ENCODE measurements around the gene NMUR1. TPM values are rescaled to one million over a fixed set of nuclear protein-coding genes. Genes with fewer than 3 reads are reported as not detected.

Gene NMUR1
- total and polyA plus RNA-seq, 2 donors (not counting 3 experiments of a cell fraction or from before 2014, with no cell fraction given): not detected

GRCh38 chr2:231525248-231526163 is 4.7 kb downstream of the NMUR1 start:
- no peak overlapping the region for H3K4me2 ChIP-seq (ENCODE audit: insufficient read depth, low read length)
- POLR2A ChIA-PET: no interaction called here

More at GRCh38 chr2:231525248-231526163, 4.7 kb downstream of the NMUR1 start:
- Histone ChIP-seq H2AFZ (ENCODE audit: low read depth, low read length) (no peak overlapping the region), H3K9me1 (replicated peaks; ENCODE audit: control insufficient read depth, extremely low read depth, insufficient read depth, low read length) (no peaks in the 10 kb centered on the region), H4K20me1 (replicated peaks; ENCODE audit: control insufficient read depth, extremely low read depth, insufficient read depth, low read length) (no peaks in the 10 kb centered on the region), H3K9me3 (replicated peaks; ENCODE audit: control insufficient read depth, insufficient read depth, low read length) (no peaks in the 10 kb centered on the region), H3K36me3 (ENCODE audit: control insufficient read depth in 2 of 2, extremely low read depth in 1 of 2, insufficient read depth in 2 of 2, low read length in 2 of 2) (no peaks in the 10 kb centered on the region), H3K27ac (ENCODE audit: insufficient read depth, low read depth, low read length) (no peak overlapping the region), H3K4me3 (replicated peaks in 1 of 3; ENCODE audit: insufficient read depth in 1 of 3, low read depth in 1 of 3, low read length in 3 of 3) (no peak overlapping the region), H3K27me3 (ENCODE audit: control insufficient read depth in 2 of 2, insufficient read depth in 2 of 2, low read length in 2 of 2) (peaks cover 7 to 13% of the 10 kb centered on the region in 2 experiments), H3K79me2 (ENCODE audit: control insufficient read depth, insufficient read depth, low read length) (no peaks in the 10 kb centered on the region), H3K4me1 (ENCODE audit: control insufficient read depth, extremely low read depth, insufficient read depth, low read length) (no peaks in the 10 kb centered on the region), H3K9ac (replicated peaks; ENCODE audit: extremely low read depth, insufficient read depth, low read length) (no peak overlapping the region)
- dilution Hi-C loops (cut with MboI; ENCODE audit: extremely low pct_ligation_motif_present, low sequenced_read_pairs): no loop called here
- intact Hi-C loops (cut with micrococcal nuclease): no loop called here
- BruUV-seq (replicated peaks): no TSS peak
- TF ChIP-seq, protein P1, sequence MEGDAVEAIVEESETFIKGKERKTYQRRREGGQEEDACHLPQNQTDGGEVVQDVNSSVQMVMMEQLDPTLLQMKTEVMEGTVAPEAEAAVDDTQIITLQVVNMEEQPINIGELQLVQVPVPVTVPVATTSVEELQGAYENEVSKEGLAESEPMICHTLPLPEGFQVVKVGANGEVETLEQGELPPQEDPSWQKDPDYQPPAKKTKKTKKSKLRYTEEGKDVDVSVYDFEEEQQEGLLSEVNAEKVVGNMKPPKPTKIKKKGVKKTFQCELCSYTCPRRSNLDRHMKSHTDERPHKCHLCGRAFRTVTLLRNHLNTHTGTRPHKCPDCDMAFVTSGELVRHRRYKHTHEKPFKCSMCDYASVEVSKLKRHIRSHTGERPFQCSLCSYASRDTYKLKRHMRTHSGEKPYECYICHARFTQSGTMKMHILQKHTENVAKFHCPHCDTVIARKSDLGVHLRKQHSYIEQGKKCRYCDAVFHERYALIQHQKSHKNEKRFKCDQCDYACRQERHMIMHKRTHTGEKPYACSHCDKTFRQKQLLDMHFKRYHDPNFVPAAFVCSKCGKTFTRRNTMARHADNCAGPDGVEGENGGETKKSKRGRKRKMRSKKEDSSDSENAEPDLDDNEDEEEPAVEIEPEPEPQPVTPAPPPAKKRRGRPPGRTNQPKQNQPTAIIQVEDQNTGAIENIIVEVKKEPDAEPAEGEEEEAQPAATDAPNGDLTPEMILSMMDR (IDR thresholded peaks at IDR 0.05; ENCODE audit: extremely low read depth in 1 of 2, insufficient read depth in 1 of 2, low read depth in 1 of 2, low read length in 2 of 2): no peak
- no peak for TF ChIP-seq JUN (IDR thresholded peaks at IDR 0.05; ENCODE audit: borderline replicate concordance, insufficient read depth, insufficient read length, low read depth)
- no peak for TF ChIP-seq POLR2AphosphoS5 (IDR thresholded peaks at IDR 0.05; ENCODE audit: insufficient read depth, low read depth, low read length)
- TF ChIP-seq, protein P2, sequence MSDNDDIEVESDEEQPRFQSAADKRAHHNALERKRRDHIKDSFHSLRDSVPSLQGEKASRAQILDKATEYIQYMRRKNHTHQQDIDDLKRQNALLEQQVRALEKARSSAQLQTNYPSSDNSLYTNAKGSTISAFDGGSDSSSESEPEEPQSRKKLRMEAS (IDR thresholded peaks at IDR 0.05; ENCODE audit: insufficient read depth, insufficient read length): no peak
- TF ChIP-seq EZH2 (IDR thresholded peaks at IDR 0.05; ENCODE audit: borderline replicate concordance, low read depth, low read length, severe bottlenecking): no peak
- TF ChIP-seq FOS (IDR thresholded peaks at IDR 0.05; ENCODE audit: borderline replicate concordance, insufficient read depth, low read length): no peak
- FAIRE-seq: no peak
- DNase-seq (ENCODE audit: low read depth, low spot score): no peak
- CTCF ChIA-PET: interaction anchor here (0.6 to 1.6 kb wide), 6 partner anchors 8 to 107 kb away, joined by 3 to 9 read pairs (median 3); no protein-coding TSS in a partner anchor
